Activated naive CD8-positive, alpha-beta T cell treated with anti-CD3 and anti-CD28 coated beads for 36 hours (primary cell): ENCODE data around the gene ELF3. TPM values are rescaled to one million over a fixed set of nuclear protein-coding genes. Genes with fewer than 3 reads are reported as not detected.
"Not testable (repeated sequence)": the region's sequence is repeated elsewhere in the genome, so short reads cannot be mapped to it uniquely, and the experiment has no call there.

Experiments used
- DNase-seq: peaks from one replicate; pipeline ENCODE4 v3.0.0; 2021
- H3K27ac Mint-ChIP-seq: one replicate; pipeline ENCODE4 v1.8.0; 2022; ENCODE audit warnings: mild to moderate bottlenecking, moderate library complexity, mixed read lengths
- H3K27me3 Mint-ChIP-seq: one replicate; pipeline ENCODE4 v1.8.0; 2022; ENCODE audit warnings: mild to moderate bottlenecking, mixed read lengths
- H3K36me3 Mint-ChIP-seq: one replicate; pipeline ENCODE4 v1.8.0; 2021; ENCODE audit warnings: mild to moderate bottlenecking, mixed read lengths
- H3K4me1 Mint-ChIP-seq: one replicate; pipeline ENCODE4 v1.8.0; 2021; ENCODE audit warnings: mixed read lengths
- H3K4me3 Mint-ChIP-seq: one replicate; pipeline ENCODE4 v1.8.0; 2022; ENCODE audit warnings: mild to moderate bottlenecking, moderate library complexity, mixed read lengths
- H3K9me3 Mint-ChIP-seq: one replicate; pipeline ENCODE4 v1.8.0; 2022; ENCODE audit warnings: mixed read lengths
- total RNA-seq, 2 experiments: library from RNA; stranded (reverse); gene quantifications; one replicate each; pipeline ENCODE4 v1.2.3, GENCODE V29; 2021

ELF3 gene
- total RNA-seq, 2 experiments from 2014 or later = 0.30 TPM; not detected in 1

DNA sequence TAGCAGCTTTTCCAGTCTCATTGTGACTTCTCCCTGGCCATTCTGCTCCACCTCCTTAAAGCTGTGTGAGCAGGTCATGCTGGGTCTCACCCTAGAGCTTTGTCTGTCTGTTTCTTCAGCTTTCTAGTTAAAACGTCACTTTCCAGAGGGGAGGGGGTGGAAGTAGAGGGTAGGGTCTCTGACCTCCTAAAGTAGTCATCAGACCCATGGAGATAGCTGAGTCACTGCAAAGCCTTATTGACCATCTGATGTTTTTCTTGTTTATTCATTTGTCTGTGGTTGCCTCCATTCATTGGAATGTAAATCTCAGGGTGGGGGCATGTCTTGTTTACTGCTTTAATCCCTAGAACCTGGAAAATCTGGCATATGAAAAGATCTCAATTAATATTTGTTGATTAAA, 52.7 kb downstream of the ELF3 start:
- H3K36me3 Mint-ChIP-seq = no peaks in the 10 kb centered on the region
- no peak for DNase-seq
- H3K27me3 Mint-ChIP-seq = peaks cover 9% of the 10 kb centered on the region
- no peaks in the 10 kb centered on the region for H3K4me1 Mint-ChIP-seq
- no peak overlapping the region for H3K27ac Mint-ChIP-seq
- no peaks in the 10 kb centered on the region for H3K9me3 Mint-ChIP-seq
- H3K4me3 Mint-ChIP-seq = no peak overlapping the region

DNA sequence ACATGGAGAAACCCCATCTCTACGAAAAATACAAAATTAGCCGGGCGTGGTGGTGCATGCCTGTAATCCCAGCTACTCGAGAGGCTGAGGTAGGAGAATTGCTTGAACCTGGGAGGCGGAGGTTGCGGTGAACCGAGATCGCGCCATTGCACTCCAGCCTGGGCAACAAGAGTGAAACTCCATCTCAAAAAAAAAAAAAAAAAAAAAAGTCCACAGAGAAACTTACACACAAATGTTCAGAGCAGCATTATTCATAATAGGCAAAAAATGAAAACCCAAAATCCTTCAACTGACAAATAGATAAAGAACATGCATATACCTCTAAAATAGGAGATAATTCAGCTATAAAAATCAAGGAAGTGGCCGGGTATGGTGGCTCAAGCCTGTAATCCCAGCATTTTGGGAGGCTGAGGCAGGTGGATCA, 54.5 kb downstream of the ELF3 start:
- H3K9me3 Mint-ChIP-seq, H3K4me3 Mint-ChIP-seq, DNase-seq, H3K36me3 Mint-ChIP-seq, H3K27ac Mint-ChIP-seq, H3K4me1 Mint-ChIP-seq, H3K27me3 Mint-ChIP-seq: not testable (repeated sequence)

Other genes with a start within 250 kb of the ELF3 start
- gene IPO9, start 181.4 kb upstream of the ELF3 start, total RNA-seq = 10 to 100 TPM; 69.2 to 69.4 TPM
- not detected for gene SHISA4, start 121.7 kb upstream of the ELF3 start, total RNA-seq
- not detected for gene LMOD1, start 64.0 kb upstream of the ELF3 start, total RNA-seq
- gene TIMM17A, start 55.1 kb upstream of the ELF3 start, total RNA-seq = 100 to 1,000 TPM; 116 to 120 TPM
- 10 to 100 TPM; 33.1 to 34.0 TPM for gene RNPEP, start 27.9 kb upstream of the ELF3 start, total RNA-seq
- gene GPR37L1, start 112.3 kb downstream of the ELF3 start, total RNA-seq = not detected
- gene ARL8A, start 134.2 kb downstream of the ELF3 start, total RNA-seq = 10 to 100 TPM; 23.4 to 27.8 TPM
- 100 to 1,000 TPM; 317 to 329 TPM for gene PTPN7, start 150.0 kb downstream of the ELF3 start, total RNA-seq
- under 1 TPM; 0.06 to 0.22 TPM for gene LGR6, start 183.2 kb downstream of the ELF3 start, total RNA-seq